K562 (cell line): ENCODE measurements around the gene AGFG1. TPM values are rescaled to one million over a fixed set of nuclear protein-coding genes. Genes with fewer than 3 reads are reported as not detected.

Experiments used
- ATAC-seq: fragments of 200-7000 bp; cut with Tn5 transposase; 3 replicates; pipeline ENCODE4 v1.9.1; 2020; ENCODE audit warnings: moderate library complexity
- BruUV-seq: library from RNA; stranded (reverse); fragments of 400-500 nt; replicated peaks from 2 replicates; lab custom pipeline; 2021; lab: Mats Ljungman, UMichigan
- CTCF ChIA-PET: fragments of 300-600 bp; formaldehyde crosslinking; extraction: SDS; loops from one replicate; lab custom pipeline; 2021; ENCODE audit warnings: low intra/inter-chr PET ratio; lab: Yijun Ruan, JAX
- POLR2A ChIA-PET: fragments of 300-600, 350-650 bp; sonication (Branson Sonifier 250); formaldehyde crosslinking; extraction: SDS; loops from one replicate; lab custom pipeline; 2021; ENCODE audit warnings: antibody characterized with exemption, inconsistent platforms; lab: Yijun Ruan, JAX
- DNase-seq, 4 experiments: peaks; one replicate each; pipeline versions ENCODE4 v3.0.0 to v3.0.0-alpha.2; 2011 to 2018; ENCODE audit warnings: low spot score in 3 of 4, mixed read lengths in 3 of 4; ENCODE audit errors: extremely low read depth in 1 of 4
- FAIRE-seq: peaks from 2 replicates; lab custom pipeline; 2011; peaks lifted over from hg19 to GRCh38; lab: Jason Lieb, UNC
- H2AFZ ChIP-seq: 2 replicates; pipeline ENCODE4 v1.6.0; 2011; ENCODE audit warnings: low read depth, low read length, control low read depth, inconsistent platforms
- H3K27ac ChIP-seq: fragments of 200-600 bp; 3 replicates; pipeline ENCODE4 v1.8.0; 2011; ENCODE audit warnings: low read depth, mild to moderate bottlenecking, control low read depth, inconsistent platforms, low read length, moderate library complexity, mixed read lengths; ENCODE audit errors: extremely low read depth
- H3K27me3 ChIP-seq, 2 experiments: fragments of 300-600 bp in 1 of 2; 2 replicates in 1 of 2; 3 replicates in 1 of 2; pipeline versions ENCODE4 v1.6.0 to v1.8.0; 2011; ENCODE audit warnings: inconsistent platforms in 2 of 2, low read length in 2 of 2, mild to moderate bottlenecking in 1 of 2, mixed read lengths in 1 of 2, moderate library complexity in 1 of 2; ENCODE audit not compliant: control insufficient read depth in 2 of 2, insufficient read depth in 2 of 2
- H3K36me3 ChIP-seq: fragments of 300-600 bp; 3 replicates; pipeline ENCODE4 v1.8.0; 2011; ENCODE audit warnings: mild to moderate bottlenecking, low read length, inconsistent platforms; ENCODE audit not compliant: control insufficient read depth, insufficient read depth
- H3K4me1 ChIP-seq, 2 experiments: fragments of 200-600 bp in 1 of 2; replicated peaks in 1 of 2; 2 replicates in 1 of 2; 3 replicates in 1 of 2; pipeline versions ENCODE4 v1.5.1 to v1.8.0; 2011; ENCODE audit warnings: inconsistent platforms in 2 of 2, low read length in 2 of 2, mild to moderate bottlenecking in 1 of 2, mixed read lengths in 1 of 2, moderate library complexity in 1 of 2; ENCODE audit not compliant: control insufficient read depth in 2 of 2, insufficient read depth in 2 of 2
- H3K4me2 ChIP-seq: 2 replicates; pipeline ENCODE4 v1.6.1; 2011; ENCODE audit warnings: low read length, control low read depth, inconsistent platforms, mixed read lengths; ENCODE audit not compliant: insufficient read depth
- H3K4me3 ChIP-seq: fragments of 200-600 bp; sonication (generic), shearing (Covaris generic); 2 replicates; pipeline ENCODE4 v1.5.1; 2016; ENCODE audit warnings: control low read depth, inconsistent platforms
- H3K79me2 ChIP-seq: fragments of 200-600 bp; 3 replicates; pipeline ENCODE4 v1.8.0; 2011; ENCODE audit warnings: low read length, inconsistent platforms; ENCODE audit not compliant: control insufficient read depth, insufficient read depth
- H3K9ac ChIP-seq, 2 experiments: 2 replicates each; pipeline versions ENCODE4 v1.6.0 to v1.6.1; 2011; ENCODE audit warnings: low read depth in 2 of 2, low read length in 2 of 2, control low read depth in 1 of 2, inconsistent platforms in 1 of 2, mild to moderate bottlenecking in 1 of 2, mixed read lengths in 1 of 2; ENCODE audit not compliant: insufficient read depth in 1 of 2
- H3K9me1 ChIP-seq: one replicate; pipeline ENCODE4 v1.6.0; 2011; ENCODE audit warnings: inconsistent platforms, mild to moderate bottlenecking, low read length, moderate library complexity; ENCODE audit not compliant: control insufficient read depth, insufficient read depth
- H3K9me3 ChIP-seq: replicated peaks from 2 replicates; pipeline ENCODE4 v1.5.1; 2011; ENCODE audit warnings: low read depth, low read length, inconsistent platforms; ENCODE audit not compliant: control insufficient read depth, insufficient read depth
- H4K20me1 ChIP-seq: replicated peaks from 2 replicates; pipeline ENCODE4 v1.6.1; 2011; ENCODE audit warnings: low read length, inconsistent platforms, mixed read lengths; ENCODE audit not compliant: control insufficient read depth, insufficient read depth
- ELF1 ChIP-seq: fragments of 200-800 bp; sonication (Bioruptor generic); IDR thresholded peaks from 2 replicates; pipeline ENCODE4 v1.6.1; 2016; ENCODE audit warnings: missing genetic modification characterization, missing compliant biosample characterization
- HIVEP1 ChIP-seq: fragments of 250-450 bp; sonication (Bioruptor Pico); IDR thresholded peaks from 2 replicates; pipeline ENCODE4 v1.4.0; 2020; ENCODE audit warnings: mild to moderate bottlenecking
- HMG20A ChIP-seq: fragments of 450-650 bp; formaldehyde crosslinking; conservative IDR thresholded peaks from 2 replicates; pipeline ENCODE4 v1.4.0; 2020; ENCODE audit warnings: mild to moderate bottlenecking, mixed read lengths
- KLF6 ChIP-seq: fragments of 250-450 bp; sonication (Bioruptor Pico); IDR thresholded peaks from 2 replicates; pipeline ENCODE4 v1.4.0; 2020; ENCODE audit warnings: mild to moderate bottlenecking, moderate library complexity, borderline replicate concordance
- PPARD ChIP-seq: fragments of 250-450 bp; sonication (Bioruptor Pico); IDR thresholded peaks from 2 replicates; pipeline ENCODE4 v1.8.0; 2022; ENCODE audit warnings: inconsistent platforms, mild to moderate bottlenecking, moderate library complexity
- SIRT6 ChIP-seq: IDR thresholded peaks from one replicate; pipeline ENCODE4 v1.6.1; 2012; ENCODE audit warnings: low read depth, mild to moderate bottlenecking, control low read depth, inconsistent platforms, low read length, moderate library complexity
- YY1 ChIP-seq, 3 experiments: IDR thresholded peaks; 2 replicates each; pipeline ENCODE4 v1.6.1; 2011; ENCODE audit warnings: low read length in 2 of 3, mild to moderate bottlenecking in 2 of 3, moderate library complexity in 2 of 3, borderline replicate concordance in 1 of 3, control low read depth in 1 of 3, low read depth in 1 of 3; ENCODE audit not compliant: insufficient read depth in 3 of 3, insufficient replicate concordance in 2 of 3, control insufficient read depth in 1 of 3, insufficient read length in 1 of 3; ENCODE audit errors: extremely low read depth in 1 of 3
- ZC3H8 ChIP-seq: fragments of 450-650 bp; IDR thresholded peaks from 2 replicates; pipeline ENCODE4 v1.6.1; 2017
- WGBS: fragments of 100-300 bp; shearing (Covaris generic); methylation state at CpG from one replicate; pipeline ENCODE4 v1.1.6; 2016; ENCODE audit warnings: low coverage, mixed read lengths; ENCODE audit not compliant: insufficient coverage; ENCODE audit errors: missing lambda C conversion rate; 5-methylcytosine and 5-hydroxymethylcytosine counted together
- in situ Hi-C: fragments of 300-500 bp; cut with MboI; formaldehyde crosslinking; loops from 4 replicates; pipeline ENCODE4 v1.15.0; 2018; ENCODE audit warnings: inconsistent platforms, mixed read lengths
- intact Hi-C: fragments of 100-400 bp; cut with micrococcal nuclease; formaldehyde crosslinking; loops from 2 replicates; pipeline ENCODE4 v1.14.2; 2022
- polyA plus RNA-seq, 8 experiments: library from polyadenylated mRNA; depleted of rRNA in 4 of 8; stranded (reverse) in 5 of 8; unstranded in 3 of 8; fragments of >200 nt; fragmentation: Nextera tagmentation in 2 of 8; fragmentation: Illumina TruSeq in 1 of 8; extraction: Ambion mirVana in 2 of 8; extraction: Trizol in 1 of 8; gene quantifications; 2 replicates each; pipeline versions ENCODE4 v1.2.1 to v1.2.3, GENCODE V29; 2011 to 2014; ENCODE audit warnings: inconsistent platforms in 1 of 8, missing spikeins in 1 of 8
- total RNA-seq, 7 experiments: library from RNA; depleted of rRNA in 6 of 7; stranded (reverse); fragments of >200 nt in 6 of 7; fragmentation: Illumina TruSeq in 2 of 7; extraction: Trizol in 2 of 7; gene quantifications; 2 replicates each; pipeline versions ENCODE4 v1.2.1 to v1.2.3, GENCODE V29; 2011 to 2021; ENCODE audit warnings: low replicate concordance in 1 of 7
- TF ChIP-seq, protein P1 (sequence below): fragments of 250-450 bp; sonication (Bioruptor Pico); IDR thresholded peaks from 2 replicates; pipeline ENCODE4 v1.8.0; 2022; ENCODE audit warnings: moderate library complexity, mild to moderate bottlenecking, inconsistent platforms

Gene AGFG1
- total and polyA plus RNA-seq, 9 of the 15 experiments (the other 6 are each of a cell fraction or from before 2014, with no cell fraction given), result 11.2 to 97.5 (median 36.0) TPM

DNA sequence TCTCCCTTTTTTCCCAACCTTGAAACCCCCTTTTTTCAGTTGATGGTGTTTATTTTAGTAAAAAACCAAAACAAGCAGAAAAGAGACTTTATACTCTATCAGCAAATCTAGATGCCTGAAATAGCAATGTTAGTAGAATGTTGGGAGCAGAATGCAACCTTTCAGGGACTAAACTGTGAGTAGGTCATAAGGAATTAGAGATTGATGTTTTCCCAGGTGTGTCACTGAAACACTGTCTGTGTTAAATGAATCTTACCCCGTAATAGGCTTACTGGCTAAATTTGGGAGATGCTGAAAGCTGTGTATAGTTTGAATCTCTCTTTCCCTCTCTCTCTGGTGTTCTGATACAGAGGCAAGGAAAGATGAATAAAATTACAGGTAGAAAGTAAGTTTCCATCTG lies 43.8 kb downstream of the AGFG1 start:
- Histone ChIP-seq H3K27me3 (no peaks in the 10 kb centered on the region), H3K4me2 (no peak overlapping the region), H3K9ac (no peak overlapping the region), H3K79me2 (peaks cover 97% of the 10 kb centered on the region), H2AFZ (no peak overlapping the region), H3K4me1 (peaks cover 0 to 11% of the 10 kb centered on the region in 2 experiments; a peak in 3 of 5 replicates), H3K4me3 (no peak overlapping the region), H3K27ac (no peak overlapping the region), H3K9me1 (no peaks in the 10 kb centered on the region), H4K20me1 (peaks cover 13% of the 10 kb centered on the region; the same call in 1 of the 2 replicates), H3K36me3 (peaks cover 13% of the 10 kb centered on the region; the same call in 2 of the 3 replicates), H3K9me3 (no peaks in the 10 kb centered on the region)
- WGBS, result 92% methylated on average over 1 of the region's 1 CpG
- in situ Hi-C loops (no loop called here), intact Hi-C loops (no loop called here)
- BruUV-seq, result no TSS peak
- TF ChIP-seq HMG20A (CRISPR knock-in tag), result no peak
- ChIA-PET CTCF (no interaction called here), POLR2A (no interaction called here)
- DNase-seq (no peak), ATAC-seq (no peak), FAIRE-seq (no peak)

DNA sequence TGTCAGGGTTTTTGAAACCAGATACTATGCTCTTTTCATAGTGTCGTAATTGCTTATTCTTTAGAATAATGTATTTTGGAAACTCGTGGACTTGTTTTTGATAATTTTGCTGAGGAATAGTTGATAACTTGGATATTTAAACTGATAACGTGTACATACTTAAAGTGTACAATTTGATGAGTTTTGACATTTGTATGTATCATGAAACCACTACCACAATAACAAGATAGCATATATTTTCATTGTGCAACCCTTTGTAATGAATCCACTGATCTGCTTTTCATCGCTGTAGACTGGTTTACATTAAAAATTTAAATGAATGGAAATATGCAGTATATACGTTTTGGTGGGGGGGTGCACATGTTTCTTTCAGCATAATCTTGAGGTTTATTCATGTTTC lies 45.8 kb downstream of the AGFG1 start:
- no peak overlapping the region for H3K4me3 ChIP-seq
- no peaks in the 10 kb centered on the region for H3K27me3 ChIP-seq
- 66% methylated on average over 5 of the region's 5 CpGs for WGBS
- no peaks in the 10 kb centered on the region for H4K20me1 ChIP-seq
- DNase-seq (no peak), FAIRE-seq (no peak), ATAC-seq (no peak)
- no peak overlapping the region for H3K27ac ChIP-seq
- ChIA-PET POLR2A (no interaction called here), CTCF (no interaction called here)
- in situ Hi-C loops, result no loop called here
- no TSS peak for BruUV-seq
- peaks cover 89% of the 10 kb centered on the region for H3K79me2 ChIP-seq
- no peaks in the 10 kb centered on the region; a peak in 2 of 5 replicates for H3K4me1 ChIP-seq
- no peaks in the 10 kb centered on the region for H3K9me3 ChIP-seq
- no peaks in the 10 kb centered on the region for H3K9me1 ChIP-seq
- intact Hi-C loops, result no loop called here
- H3K9ac ChIP-seq, result no peak overlapping the region
- no peak overlapping the region for H2AFZ ChIP-seq
- peaks cover 27% of the 10 kb centered on the region for H3K36me3 ChIP-seq
- no peak overlapping the region for H3K4me2 ChIP-seq
- TF ChIP-seq, protein P1, sequence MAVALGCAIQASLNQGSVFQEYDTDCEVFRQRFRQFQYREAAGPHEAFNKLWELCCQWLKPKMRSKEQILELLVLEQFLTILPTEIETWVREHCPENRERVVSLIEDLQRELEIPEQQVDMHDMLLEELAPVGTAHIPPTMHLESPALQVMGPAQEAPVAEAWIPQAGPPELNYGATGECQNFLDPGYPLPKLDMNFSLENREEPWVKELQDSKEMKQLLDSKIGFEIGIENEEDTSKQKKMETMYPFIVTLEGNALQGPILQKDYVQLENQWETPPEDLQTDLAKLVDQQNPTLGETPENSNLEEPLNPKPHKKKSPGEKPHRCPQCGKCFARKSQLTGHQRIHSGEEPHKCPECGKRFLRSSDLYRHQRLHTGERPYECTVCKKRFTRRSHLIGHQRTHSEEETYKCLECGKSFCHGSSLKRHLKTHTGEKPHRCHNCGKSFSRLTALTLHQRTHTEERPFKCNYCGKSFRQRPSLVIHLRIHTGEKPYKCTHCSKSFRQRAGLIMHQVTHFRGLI, result no peak
- TF ChIP-seq HIVEP1 (CRISPR knock-in tag) (no peak), SIRT6 (no peak), KLF6 (CRISPR knock-in tag) (no peak), ELF1 (no peak), ZC3H8 (no peak), YY1 (IDR thresholded peaks at IDR 0.05; ENCODE audit: borderline replicate concordance in 1 of 3, control insufficient read depth in 1 of 3, extremely low read depth in 1 of 3, insufficient read depth in 3 of 3, insufficient read length in 1 of 3, insufficient replicate concordance in 2 of 3, low read depth in 1 of 3, low read length in 2 of 3) (no peak), PPARD (no peak)
